H7 (cell line): ENCODE measurements around the gene SLC25A26. TPM values are rescaled to one million over a fixed set of nuclear protein-coding genes. Genes with fewer than 3 reads are reported as not detected.

Experiments
- DNase-seq: peaks from one replicate; pipeline ENCODE4 v3.0.0; 2012
- H3K27me3 ChIP-seq: 2 replicates; pipeline ENCODE4 v1.6.0; 2011; ENCODE audit warnings: mild to moderate bottlenecking, low read length; ENCODE audit not compliant: control insufficient read depth, insufficient read depth
- H3K36me3 ChIP-seq: replicated peaks from 2 replicates; pipeline ENCODE4 v1.5.1; 2011; ENCODE audit warnings: low read length; ENCODE audit not compliant: control insufficient read depth, insufficient read depth
- H3K4me3 ChIP-seq: 2 replicates; pipeline ENCODE4 v1.5.1; 2011; ENCODE audit warnings: low read depth, mild to moderate bottlenecking, control low read depth, low read length, moderate library complexity; ENCODE audit not compliant: insufficient read depth
- total RNA-seq: library from RNA; depleted of rRNA; stranded (reverse); fragments of >200 nt; shearing (Covaris generic); gene quantifications from 2 replicates; pipeline ENCODE4 v1.2.3, GENCODE V29; 2014

Gene SLC25A26
- total RNA-seq, 1 experiment from 2014 or later = 26.5 TPM

- no peak overlapping the region for H3K4me3 ChIP-seq
- H3K27me3 ChIP-seq = no peaks in the 10 kb centered on the region
- DNase-seq = no peak
- H3K36me3 ChIP-seq = no peaks in the 10 kb centered on the region
Measured at GRCh38 chr3:66344391-66344811, 123.6 kb downstream of the SLC25A26 start.

GRCh38 chr3:66344848-66345578 lies 124.2 kb downstream of the SLC25A26 start:
- H3K36me3 ChIP-seq = no peaks in the 10 kb centered on the region
- no peak overlapping the region for H3K4me3 ChIP-seq
- no peak for DNase-seq
- H3K27me3 ChIP-seq = no peaks in the 10 kb centered on the region

- DNase-seq = no peak
- no peak overlapping the region for H3K4me3 ChIP-seq
- H3K27me3 ChIP-seq = no peaks in the 10 kb centered on the region
- no peaks in the 10 kb centered on the region for H3K36me3 ChIP-seq
Measured at GRCh38 chr3:66348704-66349103, 127.9 kb downstream of the SLC25A26 start.

- Histone ChIP-seq H3K4me3 (no peak overlapping the region), H3K36me3 (no peaks in the 10 kb centered on the region), H3K27me3 (no peaks in the 10 kb centered on the region)
- no peak for DNase-seq
Measured at GRCh38 chr3:66350601-66351000, 129.8 kb downstream of the SLC25A26 start.

- Histone ChIP-seq H3K27me3 (no peaks in the 10 kb centered on the region), H3K36me3 (no peaks in the 10 kb centered on the region), H3K4me3 (no peak overlapping the region)
- no peak for DNase-seq
Measured at GRCh38 chr3:66353039-66353438, 132.2 kb downstream of the SLC25A26 start.

GRCh38 chr3:66353530-66353929 lies 132.7 kb downstream of the SLC25A26 start:
- H3K27me3 ChIP-seq = no peaks in the 10 kb centered on the region
- no peaks in the 10 kb centered on the region for H3K36me3 ChIP-seq
- no peak for DNase-seq
- no peak overlapping the region for H3K4me3 ChIP-seq

- no peaks in the 10 kb centered on the region for H3K36me3 ChIP-seq
- H3K4me3 ChIP-seq = no peak overlapping the region
- no peak for DNase-seq
- H3K27me3 ChIP-seq = no peaks in the 10 kb centered on the region
Measured at GRCh38 chr3:66354001-66354400, 133.2 kb downstream of the SLC25A26 start.

GRCh38 chr3:66355394-66355793 lies 134.6 kb downstream of the SLC25A26 start:
- H3K27me3 ChIP-seq = no peaks in the 10 kb centered on the region
- no peaks in the 10 kb centered on the region for H3K36me3 ChIP-seq
- no peak overlapping the region for H3K4me3 ChIP-seq
- DNase-seq = no peak

GRCh38 chr3:66355997-66356396 lies 135.2 kb downstream of the SLC25A26 start:
- Histone ChIP-seq H3K36me3 (no peaks in the 10 kb centered on the region), H3K4me3 (no peak overlapping the region), H3K27me3 (no peaks in the 10 kb centered on the region)
- DNase-seq = no peak

- H3K4me3 ChIP-seq = no peak overlapping the region
- DNase-seq = no peak
- H3K27me3 ChIP-seq = no peaks in the 10 kb centered on the region
- H3K36me3 ChIP-seq = no peaks in the 10 kb centered on the region
Measured at GRCh38 chr3:66361356-66361755, 140.6 kb downstream of the SLC25A26 start.

- H3K4me3 ChIP-seq = no peak overlapping the region
- no peaks in the 10 kb centered on the region for H3K36me3 ChIP-seq
- DNase-seq = no peak
- no peaks in the 10 kb centered on the region for H3K27me3 ChIP-seq
Measured at GRCh38 chr3:66362541-66362941, 141.7 kb downstream of the SLC25A26 start.

GRCh38 chr3:66363148-66363547 lies 142.3 kb downstream of the SLC25A26 start:
- H3K4me3 ChIP-seq = no peak overlapping the region
- DNase-seq = no peak
- no peaks in the 10 kb centered on the region for H3K36me3 ChIP-seq
- no peaks in the 10 kb centered on the region for H3K27me3 ChIP-seq

- no peak for DNase-seq
- Histone ChIP-seq H3K36me3 (no peaks in the 10 kb centered on the region), H3K4me3 (no peak overlapping the region), H3K27me3 (no peaks in the 10 kb centered on the region)
Measured at GRCh38 chr3:66365080-66365479, 144.3 kb downstream of the SLC25A26 start.

- no peak overlapping the region for H3K4me3 ChIP-seq
- H3K36me3 ChIP-seq = no peaks in the 10 kb centered on the region
- no peaks in the 10 kb centered on the region for H3K27me3 ChIP-seq
- no peak for DNase-seq
Measured at GRCh38 chr3:66366747-66367146, 145.9 kb downstream of the SLC25A26 start.

- Histone ChIP-seq H3K36me3 (no peaks in the 10 kb centered on the region), H3K27me3 (no peaks in the 10 kb centered on the region), H3K4me3 (no peak overlapping the region)
- no peak for DNase-seq
Measured at GRCh38 chr3:66367979-66368378, 147.2 kb downstream of the SLC25A26 start.

GRCh38 chr3:66370179-66370578 lies 149.4 kb downstream of the SLC25A26 start:
- Histone ChIP-seq H3K36me3 (no peaks in the 10 kb centered on the region), H3K27me3 (no peaks in the 10 kb centered on the region), H3K4me3 (no peak overlapping the region)
- DNase-seq = no peak
